ENCODE measurements around the gene CTPS1.

Gene CTPS1

DNA sequence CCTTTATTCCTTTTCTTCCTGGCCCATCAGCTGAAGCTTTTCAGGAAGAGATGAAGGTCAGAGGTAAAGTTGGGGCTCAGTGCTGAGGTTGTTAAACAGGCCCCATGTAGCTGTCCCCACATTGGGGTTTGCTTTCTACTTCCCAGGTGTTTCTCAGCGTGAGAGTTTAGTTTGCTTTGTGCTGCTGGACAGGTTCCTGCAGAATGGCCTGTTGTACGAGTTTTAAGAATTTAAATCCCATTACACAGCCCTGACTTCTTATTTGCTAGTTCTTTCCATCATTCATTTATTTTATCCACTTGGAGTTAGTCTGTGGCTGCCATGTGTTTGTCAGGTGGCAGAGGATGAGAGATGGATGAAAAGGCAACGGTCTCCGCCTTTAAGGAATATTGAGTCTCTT, 19.2 kb downstream of the CTPS1 start:
- DNase-seq (ENCODE audit: low spot score), result no peak

DNA sequence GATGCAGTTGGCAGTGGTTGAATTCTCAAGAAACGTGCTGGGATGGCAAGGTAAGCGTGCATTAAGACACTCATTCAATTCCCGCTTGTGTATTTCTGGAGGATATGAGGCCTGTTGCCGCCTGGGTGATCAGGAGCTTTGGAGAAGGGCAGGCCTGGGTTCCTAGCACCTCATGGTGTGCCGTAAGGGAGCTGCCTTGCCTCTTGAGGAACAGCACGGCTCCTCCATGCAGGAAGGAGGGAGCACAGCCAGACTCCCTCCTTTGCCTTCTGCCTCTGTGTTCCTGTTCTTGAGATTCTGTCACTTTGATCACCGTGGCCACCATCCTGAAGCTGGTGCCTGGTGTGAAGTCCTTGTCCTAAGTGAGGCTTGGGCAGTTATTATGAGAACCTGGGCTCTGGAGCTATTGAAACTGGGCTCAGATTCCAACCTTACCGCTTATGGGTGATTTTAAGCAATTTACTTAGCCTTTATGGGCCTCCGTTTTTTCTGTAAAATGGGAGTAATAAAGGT, 23.7 kb downstream of the CTPS1 start:
- DNase-seq (ENCODE audit: low spot score), result no peak

DNA sequence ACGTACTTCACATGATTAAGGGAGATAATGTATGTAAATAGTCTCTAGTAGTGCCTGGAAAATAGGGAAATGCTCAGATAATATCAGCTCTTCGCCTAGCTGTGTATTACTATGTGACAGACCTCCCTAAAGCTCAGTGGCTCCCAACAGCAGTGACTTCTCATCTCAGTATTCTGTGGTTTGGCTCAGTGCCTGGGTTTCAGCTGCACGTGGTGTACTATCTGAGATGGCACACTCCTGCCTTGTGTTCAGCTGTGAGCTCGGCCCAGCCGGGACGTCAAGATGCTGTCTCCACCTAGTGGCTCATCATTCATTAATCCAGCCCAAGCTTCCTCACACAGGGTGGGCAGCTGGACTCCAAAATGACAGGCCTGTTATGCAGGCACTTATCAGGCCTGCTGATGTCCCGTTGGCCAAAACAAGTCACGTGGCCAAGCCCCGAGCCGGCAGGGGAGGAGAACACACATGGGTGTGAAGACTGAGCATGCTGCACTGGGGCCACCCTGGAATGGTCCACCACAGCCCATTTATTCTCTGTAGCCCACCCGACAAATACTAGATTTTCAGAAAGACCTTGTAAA, 24.2 kb downstream of the CTPS1 start:
- peak; percentile 66 for DNase-seq (ENCODE audit: low spot score)

DNA sequence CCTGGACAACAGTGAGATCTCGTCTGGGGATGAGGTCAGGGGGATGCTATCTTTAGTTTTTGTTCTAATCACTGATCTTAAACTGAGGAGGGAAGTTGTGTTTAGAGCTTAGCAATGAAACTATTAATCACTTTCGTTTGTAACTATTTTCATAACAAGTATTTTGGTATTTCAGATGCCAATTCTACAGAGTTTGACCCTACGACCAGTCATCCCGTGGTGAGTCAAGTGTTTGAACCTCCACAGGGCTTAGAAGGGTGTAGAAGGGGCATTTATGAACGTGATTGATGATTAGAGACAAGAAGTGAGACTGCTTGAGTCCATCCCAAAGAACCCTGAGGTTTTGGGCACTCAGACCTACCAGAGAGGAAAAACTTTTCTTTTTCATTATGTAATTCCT, 26.4 kb downstream of the CTPS1 start:
- no peak for DNase-seq (ENCODE audit: low spot score)

DNA sequence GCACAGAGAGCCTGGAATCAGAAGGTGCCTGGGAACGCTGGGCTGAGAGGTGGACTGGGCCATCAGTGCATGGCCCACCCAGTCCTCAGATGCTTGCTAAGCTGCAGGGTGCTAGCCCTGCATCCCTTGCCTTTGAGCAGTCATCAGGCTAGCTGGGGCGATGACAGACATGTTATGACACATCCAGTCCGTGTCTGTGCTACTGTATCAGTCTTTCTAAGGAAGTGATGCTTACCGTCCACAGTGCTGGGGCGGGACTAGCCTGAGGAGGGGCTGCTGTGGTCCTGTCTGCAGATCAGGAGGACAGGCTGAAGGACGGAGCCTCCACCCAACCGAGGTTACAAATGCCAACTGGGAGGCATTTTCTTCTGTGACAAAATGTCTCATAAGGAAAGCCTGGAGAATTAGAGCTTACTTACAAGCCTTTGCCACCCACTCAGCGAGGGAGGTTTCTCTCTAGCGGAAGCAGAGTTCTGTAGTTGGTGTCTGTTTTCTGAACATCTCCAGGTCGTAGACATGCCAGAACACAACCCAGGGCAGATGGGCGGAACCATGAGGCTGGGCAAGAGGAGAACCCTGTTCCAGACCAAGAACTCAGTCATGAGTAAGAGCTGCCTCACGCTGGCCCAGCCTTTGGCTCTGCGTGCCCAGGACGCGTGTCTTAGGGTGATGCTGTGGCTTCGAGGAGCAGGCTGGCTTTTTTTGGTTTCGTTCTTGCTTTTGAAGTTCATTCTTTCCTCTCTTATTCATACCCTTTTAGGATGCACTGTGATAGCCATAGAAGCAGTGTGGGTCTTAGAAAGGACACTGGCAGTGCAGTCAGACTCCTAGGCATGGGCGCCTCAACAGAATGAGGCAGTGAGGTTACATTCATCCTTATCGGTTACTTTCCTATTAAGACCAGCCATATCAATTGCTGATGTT, 27.7 kb downstream of the CTPS1 start:
- no peak for DNase-seq (ENCODE audit: low spot score)

DNA sequence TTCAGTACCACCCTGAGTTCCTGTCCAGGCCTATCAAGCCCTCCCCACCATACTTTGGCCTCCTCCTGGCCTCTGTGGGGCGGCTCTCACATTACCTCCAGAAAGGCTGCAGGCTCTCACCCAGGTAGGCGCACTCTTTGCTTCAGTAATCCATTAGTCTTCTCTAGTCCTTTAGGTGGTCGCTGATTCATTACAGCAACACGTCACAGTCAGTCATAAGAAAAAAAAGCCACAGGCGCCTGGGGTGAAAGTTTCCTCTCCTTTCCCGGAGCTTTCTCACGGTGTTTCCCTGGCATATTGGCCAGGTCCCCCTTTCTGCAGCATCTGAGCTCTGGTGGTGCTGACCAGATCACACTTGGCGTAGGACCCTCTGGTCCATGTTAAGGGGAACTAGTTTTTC, 30.0 kb downstream of the CTPS1 start:
- no peak for DNase-seq (ENCODE audit: low spot score)

DNA sequence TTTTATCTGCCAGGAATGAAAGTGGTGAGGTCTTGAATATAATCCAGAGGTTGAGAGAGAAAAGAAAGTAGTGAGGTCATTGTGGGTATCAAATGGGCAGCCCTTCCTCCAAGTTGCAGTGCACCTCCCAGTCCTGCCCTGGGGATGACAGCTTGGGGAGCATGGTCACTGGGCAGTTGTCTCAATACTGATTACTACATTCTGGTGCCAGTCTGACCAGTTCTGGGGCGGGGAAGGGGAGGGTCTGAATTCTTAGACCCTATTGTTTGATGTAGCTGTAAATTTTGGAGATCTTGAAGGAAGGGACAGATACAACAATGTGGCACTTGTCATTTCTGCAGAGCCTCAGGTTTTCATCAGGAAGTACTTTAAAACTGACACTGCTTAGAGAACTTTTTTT, 30.8 kb downstream of the CTPS1 start:
- DNase-seq (ENCODE audit: low spot score), result no peak

DNA sequence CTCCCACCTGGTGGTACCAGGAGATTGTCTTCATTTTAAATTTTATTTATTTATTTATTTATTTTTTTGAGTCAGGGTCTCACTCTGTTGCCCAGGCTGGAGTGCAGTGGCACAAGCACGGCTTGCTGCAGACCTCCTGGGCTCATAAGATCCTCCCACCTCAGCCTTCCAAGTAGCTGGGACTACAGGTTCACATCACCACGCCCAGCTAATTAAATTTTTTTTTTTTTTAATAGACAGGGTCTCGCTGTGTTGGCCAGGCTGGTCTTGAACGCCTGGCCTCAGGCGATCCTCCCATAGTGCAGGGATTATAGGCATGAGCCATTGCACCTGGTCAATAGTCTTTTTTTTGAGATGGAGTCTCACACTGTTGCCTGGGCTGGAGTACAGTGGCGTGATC, 33.5 kb downstream of the CTPS1 start:
- DNase-seq (ENCODE audit: low spot score), result no peak

DNA sequence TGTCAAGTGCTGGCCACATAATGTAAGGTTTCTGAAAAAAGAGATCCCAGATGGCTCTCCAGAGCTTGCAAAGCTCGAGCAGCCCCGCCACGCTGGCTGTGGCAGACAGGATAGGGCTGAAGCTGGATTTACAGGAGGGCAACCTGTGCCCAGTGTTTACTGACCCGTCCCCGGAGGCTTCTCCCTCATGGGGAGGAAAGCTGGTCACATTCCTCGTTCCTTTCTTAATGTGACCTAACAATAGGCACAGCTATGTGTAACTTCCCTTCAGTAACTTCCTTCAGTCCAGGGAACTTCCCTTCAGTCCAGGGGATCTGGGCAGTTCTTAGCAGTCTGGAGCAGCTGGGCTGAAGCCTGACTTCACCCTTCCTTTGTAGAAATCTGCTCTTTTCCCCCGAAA, 34.3 kb downstream of the CTPS1 start:
- no peak for DNase-seq (ENCODE audit: low spot score)

DNA sequence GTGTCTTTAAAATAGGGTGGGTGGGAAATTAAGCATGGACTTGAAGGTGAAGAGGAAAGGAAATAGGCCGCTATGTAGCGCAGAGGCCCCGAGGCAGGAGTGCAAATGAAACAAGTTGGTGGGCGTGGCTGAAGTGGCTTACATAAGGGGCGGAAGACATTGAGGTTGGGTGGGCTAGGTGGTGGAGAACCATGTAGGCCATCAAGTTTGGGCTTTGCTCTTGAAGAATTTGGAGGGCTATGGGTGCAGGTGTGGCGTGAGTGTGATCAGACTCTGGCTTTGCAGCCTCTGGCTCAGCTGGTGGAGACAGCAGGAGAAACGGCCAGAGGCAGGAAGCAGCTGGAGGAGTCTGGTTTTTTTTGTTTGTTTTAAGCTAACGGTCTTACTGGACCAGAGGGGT, 35.4 kb downstream of the CTPS1 start:
- DNase-seq (ENCODE audit: low spot score), result no peak

DNA sequence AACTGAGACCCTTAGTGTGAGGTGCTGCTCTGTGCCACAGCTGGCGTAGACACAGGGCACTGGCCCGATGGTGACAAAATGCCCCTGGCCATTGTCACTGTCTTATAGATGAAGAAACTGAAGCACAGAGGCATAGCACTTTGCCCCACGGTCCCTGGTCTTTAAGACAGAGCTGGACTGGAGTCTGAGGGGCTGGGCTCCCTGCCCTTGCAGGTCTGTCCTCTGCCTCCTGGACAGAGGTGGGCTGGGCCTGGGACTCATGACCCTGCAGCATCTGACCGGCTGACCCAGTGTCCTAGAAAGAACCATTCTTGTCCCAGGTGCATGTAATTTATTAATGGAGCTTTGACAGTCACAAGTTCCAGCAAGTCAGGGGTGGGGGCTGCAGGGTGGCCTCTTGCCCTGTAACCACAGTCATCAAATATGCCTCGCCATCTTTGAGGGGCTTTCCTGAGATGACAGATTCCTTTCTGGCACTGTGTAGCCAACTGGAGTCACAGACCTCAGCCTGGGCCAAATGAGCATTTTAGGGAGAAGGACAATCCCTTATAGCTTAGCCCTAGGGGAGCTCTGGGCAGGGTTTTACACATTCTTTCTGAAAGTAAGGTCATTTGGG, 35.9 kb downstream of the CTPS1 start:
- no peak for DNase-seq (ENCODE audit: low spot score)

DNA sequence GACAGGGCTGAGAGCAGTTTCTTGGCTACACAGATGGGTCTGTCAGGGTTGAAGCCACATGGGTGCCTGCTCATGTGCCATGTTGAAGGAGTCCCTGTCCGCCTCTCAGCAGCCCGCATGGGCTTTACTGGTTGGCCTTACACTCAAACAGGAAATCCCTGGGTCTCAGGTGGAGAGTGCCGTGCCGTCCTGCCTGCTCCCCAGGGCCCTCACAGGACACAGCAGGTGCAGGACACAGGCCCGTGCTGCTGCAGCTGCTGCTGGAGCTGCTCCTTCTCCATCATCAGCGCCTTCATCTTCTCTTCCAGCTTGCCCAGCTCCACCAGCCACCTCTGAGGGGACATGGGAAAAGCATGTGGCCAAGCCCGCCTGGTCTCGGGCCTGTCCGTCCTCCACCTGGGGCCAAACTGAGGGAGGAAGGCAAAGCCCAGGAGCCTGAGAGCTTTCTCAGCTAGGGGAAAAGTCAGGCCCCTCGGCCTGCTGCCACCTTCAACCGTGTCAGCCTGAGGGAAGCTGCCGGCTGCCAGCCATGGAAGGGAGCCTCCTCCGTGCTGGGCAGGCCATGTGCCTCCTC, 36.5 kb downstream of the CTPS1 start:
- DNase-seq (ENCODE audit: low spot score), result no peak

DNA sequence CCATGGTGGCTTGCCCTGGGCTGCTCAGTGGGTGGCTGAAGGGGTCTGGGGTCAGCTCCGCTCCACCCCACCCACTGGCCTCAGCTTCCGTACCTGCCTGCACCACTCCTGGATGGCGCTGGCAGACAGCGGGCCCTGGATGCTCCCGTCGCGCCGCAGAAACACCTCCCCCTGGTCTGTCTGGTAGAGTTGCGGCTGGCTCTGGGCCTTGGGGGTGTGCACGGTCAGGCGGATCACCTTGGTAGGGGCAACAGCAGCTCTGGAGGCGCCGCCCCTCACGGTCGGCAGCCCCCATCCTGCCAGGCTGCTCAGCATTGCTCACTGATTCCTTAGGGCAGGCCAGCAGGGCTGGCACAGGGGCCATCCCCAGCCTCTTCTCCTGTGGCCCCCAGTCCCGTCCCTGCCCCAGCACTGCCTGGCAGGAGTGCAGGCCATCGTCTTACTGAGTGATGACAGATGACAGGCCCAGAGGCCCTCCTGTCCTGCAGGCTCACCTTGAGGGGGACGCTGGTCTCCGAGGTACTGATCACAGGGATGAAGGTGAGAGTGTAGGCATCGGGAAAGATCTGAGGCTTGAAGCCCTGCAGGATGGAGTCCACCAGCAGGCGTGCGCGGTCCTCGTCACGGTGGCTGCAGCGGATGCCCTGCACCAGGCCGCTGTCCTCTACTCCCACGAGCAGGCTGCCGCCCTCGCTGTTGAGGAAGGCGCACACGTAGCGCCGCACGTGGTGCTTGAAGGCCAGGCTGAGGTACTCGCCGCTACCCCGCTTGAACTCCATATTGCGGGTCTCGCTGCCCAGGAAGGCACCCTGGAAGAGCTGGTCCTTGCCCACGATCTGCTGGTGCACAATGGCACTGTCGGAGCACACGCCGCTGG, 37.9 kb downstream of the CTPS1 start:
- DNase-seq (ENCODE audit: low spot score), result no peak

DNA sequence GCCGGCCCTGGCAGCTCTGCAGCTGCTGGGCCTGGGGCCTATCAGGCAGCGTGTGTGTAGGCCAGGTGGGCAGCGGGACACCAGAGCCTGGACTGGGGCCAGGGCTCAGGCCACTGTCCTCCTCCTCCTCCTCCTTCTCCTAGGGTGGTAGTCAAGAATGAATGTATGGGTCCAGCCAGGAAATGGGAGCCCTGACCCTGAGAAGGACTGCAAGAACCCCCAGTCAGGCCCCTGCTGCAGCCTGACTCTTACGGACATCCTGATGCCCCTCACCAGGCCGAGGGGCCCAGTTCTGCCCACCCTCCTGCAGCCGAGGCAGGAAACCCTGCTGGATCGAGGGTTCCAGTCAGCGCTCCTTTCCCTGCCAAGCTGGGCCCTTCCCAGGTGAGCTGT, 38.5 kb downstream of the CTPS1 start:
- DNase-seq (ENCODE audit: low spot score), result no peak

DNA sequence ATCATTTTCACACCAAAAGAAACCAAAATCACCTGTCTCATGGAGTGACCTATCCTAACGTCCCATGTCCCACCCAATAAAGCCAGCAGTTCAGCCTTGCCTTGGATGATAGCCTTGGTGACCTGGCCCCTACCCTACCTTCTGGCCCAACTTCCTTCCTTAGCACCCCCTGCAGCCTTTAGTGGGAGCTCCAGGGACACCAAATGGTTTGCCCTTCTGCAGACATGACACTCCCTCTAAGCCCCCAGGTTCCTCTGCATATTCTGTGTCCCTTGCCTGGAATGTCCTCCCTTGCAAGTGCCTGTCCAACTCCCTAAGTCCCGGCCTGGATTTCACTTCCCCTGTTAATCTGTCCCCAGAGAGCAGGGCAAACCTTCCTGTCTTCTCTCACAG, 39.9 kb downstream of the CTPS1 start:
- no peak for DNase-seq (ENCODE audit: low spot score)

DNA sequence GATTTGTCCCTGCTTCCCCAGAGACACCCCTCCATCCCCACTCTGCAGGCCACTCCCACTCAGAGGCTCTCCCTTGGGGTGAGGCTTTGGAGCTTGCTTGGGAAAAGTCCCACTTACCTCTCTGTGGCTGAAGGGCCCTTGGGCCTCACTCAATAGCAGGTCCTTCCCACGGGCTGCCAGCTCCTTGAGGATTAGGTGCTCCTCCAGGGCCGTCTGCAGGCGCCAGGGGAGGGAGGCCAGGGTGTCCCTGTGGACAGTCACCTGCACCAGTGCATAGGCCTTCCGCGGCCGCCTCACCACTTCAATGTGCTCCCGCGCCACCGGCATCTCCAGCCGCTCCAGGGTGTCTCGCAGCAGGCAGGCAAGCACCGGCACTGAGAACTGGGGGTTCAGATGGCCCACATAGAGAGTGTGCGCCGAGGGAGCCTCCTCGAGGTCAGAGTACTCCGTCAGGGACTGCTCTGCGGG, 40.6 kb downstream of the CTPS1 start:
- DNase-seq (ENCODE audit: low spot score), result no peak

DNA sequence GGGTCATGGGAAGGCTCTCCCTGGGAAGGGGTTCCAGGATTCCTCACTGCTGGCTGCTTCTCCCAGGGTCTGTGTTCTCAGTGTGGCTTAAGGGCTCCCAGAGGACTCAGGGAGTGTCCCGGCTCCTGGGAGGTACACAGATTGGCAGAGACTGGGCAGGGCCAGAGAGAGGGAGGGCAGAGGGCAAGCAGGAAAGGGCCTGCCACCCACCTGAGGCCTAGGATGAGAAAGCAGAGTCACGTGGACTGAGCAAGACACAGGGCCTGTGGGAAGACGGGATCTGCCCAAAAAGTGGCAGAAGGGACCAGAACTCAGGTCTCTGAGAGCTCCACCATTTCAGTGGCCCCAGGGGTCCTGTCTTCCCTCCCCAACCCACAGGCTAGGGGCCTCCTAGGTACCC, 41.2 kb downstream of the CTPS1 start:
- DNase-seq (ENCODE audit: low spot score), result no peak

DNA sequence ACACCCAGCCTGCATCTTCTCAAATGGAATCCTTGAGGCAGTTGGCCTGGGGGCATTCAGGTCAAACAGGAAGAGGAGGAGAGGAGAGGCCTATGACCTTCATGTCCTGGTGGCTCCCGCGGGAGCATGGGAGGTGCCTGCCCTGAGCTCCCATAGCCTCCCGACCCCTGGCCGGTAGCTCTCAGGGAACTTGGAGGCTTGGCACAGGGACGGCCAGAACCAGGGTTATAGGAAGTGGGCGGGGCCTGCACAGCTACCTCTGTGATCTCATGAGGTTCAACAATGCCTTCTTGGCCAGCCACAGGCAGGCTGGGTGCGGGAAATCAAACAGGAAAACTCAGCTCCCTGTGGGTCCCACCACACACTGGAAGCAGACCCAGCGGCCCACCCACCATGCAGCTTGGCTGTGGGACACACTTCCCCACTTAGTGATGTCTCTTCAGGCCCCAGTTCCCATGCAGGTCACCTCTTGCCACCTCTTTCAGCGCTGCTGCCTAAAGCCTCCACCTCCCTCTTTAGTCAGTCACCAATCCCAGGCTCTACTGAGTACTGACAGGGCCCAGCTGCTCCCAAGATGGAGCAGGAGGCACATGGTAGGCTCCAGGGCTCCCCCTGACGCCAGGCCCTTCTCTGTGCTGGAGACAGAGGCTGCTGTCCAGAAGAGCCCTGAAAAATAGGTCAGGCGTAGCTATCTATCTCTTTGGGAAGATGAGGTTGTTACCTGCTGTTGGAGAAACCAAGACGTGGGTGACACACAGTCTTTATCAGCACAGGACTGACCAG, 42.2 kb downstream of the CTPS1 start, which contains the start of gene SLFNL1:
SLFNL1 (minus strand) TSS at position 200 of the 783 bp plus-strand sequence. CDS start 1,065 bp downstream, outside the sequence.
- DNase-seq (ENCODE audit: low spot score), result no peak

DNA sequence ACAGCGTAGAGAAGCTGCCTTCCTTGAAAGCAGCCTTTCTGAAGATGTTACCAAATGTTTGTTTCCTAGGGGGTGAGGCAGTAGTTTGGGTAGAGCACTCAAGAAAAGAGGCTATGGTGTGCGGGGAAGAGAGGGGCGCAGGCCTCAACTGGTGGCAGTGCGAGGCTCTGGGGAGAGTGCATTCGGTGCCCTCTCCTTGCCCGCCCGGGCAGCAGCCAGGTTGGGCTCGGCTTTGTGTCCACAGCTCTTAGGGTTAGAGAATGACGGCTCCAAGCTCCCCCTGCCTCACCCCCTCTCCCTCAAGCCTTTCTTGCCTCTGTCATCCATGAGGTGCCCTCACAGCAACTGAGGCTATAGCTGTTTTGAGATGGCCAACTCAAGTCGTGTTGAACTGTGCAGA, 42.9 kb downstream of the CTPS1 start:
- no peak for DNase-seq (ENCODE audit: low spot score)

DNA sequence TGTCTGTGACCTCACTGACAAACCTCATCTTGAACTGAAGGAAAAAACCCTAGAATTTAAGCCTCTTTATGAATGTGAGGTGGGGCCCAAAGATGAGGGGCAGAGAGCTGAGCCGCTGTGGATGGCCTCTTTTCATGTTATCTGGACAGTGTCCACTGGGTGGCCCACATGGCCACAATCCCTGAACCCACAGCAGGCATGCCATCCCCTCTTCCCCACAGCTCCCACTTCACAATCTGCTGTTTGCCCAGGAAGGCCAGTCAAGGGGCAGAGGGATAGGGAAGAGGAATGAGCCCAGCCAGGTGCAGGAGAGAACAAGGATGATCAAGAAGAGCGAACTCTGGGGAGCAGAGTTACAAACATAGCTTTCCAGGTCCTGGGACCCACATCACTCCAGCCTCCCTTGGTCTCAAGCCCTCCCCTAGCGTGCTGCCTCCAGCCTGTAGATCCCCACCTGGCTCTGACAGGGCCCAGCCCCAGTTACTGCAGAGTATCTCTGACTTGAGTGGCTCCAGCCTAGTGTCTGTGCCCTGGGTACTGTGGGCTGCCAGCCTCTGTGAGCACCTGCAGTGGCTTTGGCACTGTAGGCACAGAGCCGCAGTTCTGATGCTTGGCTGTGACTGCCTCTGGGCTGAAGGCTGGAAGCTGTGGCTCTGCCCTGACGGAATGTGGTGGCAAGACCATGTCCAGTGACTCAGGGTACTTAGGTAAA, 43.9 kb downstream of the CTPS1 start:
- no peak for DNase-seq (ENCODE audit: low spot score)
